H1 (cell line): Measurements from ENCODE around the gene CCNA1. TPM values are rescaled to one million over a fixed set of nuclear protein-coding genes. Genes with fewer than 3 reads are reported as not detected.

Experiments used
- CTCF ChIA-PET: fragments of 300-600 bp; sonication (Branson Sonifier 250); formaldehyde crosslinking; loops from one replicate; lab custom pipeline; 2021; ENCODE audit not compliant: partially characterized antibody; lab: Charles Lee
- POLR2A ChIA-PET: fragments of 300-600 bp; sonication (Branson Sonifier 250); formaldehyde crosslinking; loops from one replicate; lab custom pipeline; 2021; ENCODE audit warnings: inconsistent platforms; ENCODE audit not compliant: partially characterized antibody; lab: Charles Lee
- DNase-seq, 2 experiments: peaks; one replicate each; pipeline versions ENCODE4 v3.0.0 to v3.0.0-alpha.2; 2010 to 2022; ENCODE audit warnings: low spot score in 2 of 2, low read depth in 1 of 2, mixed read lengths in 1 of 2
- FAIRE-seq: peaks from 2 replicates; lab custom pipeline; 2011; peaks lifted over from hg19 to GRCh38; lab: Jason Lieb, UNC
- H2AFZ ChIP-seq: 2 replicates; pipeline ENCODE4 v1.8.1; 2012; ENCODE audit warnings: low read length, inconsistent platforms
- H2AK5ac ChIP-seq: 2 replicates; pipeline ENCODE4 v1.6.1; 2013; ENCODE audit warnings: low read depth, low read length
- H2BK120ac ChIP-seq: replicated peaks from 2 replicates; pipeline ENCODE3; 2013; ENCODE audit warnings: low read depth, low read length, inconsistent platforms
- H2BK12ac ChIP-seq: 2 replicates; pipeline ENCODE4 v1.6.1; 2013; ENCODE audit warnings: low read depth, low read length
- H2BK15ac ChIP-seq: 2 replicates; pipeline ENCODE4 v1.6.1; 2013; ENCODE audit warnings: low read length
- H2BK20ac ChIP-seq: 2 replicates; pipeline ENCODE4 v1.6.1; 2013; ENCODE audit warnings: low read length
- H2BK5ac ChIP-seq: 2 replicates; pipeline ENCODE4 v1.6.1; 2013; ENCODE audit warnings: low read depth, low read length
- H3K14ac ChIP-seq: 2 replicates; pipeline ENCODE4 v1.6.1; 2013; ENCODE audit warnings: inconsistent platforms; ENCODE audit not compliant: insufficient read length
- H3K18ac ChIP-seq: 2 replicates; pipeline ENCODE4 v1.6.1; 2013; ENCODE audit warnings: low read length; ENCODE audit errors: extremely low read depth
- H3K23ac ChIP-seq: 2 replicates; pipeline ENCODE4 v1.6.1; 2013; ENCODE audit warnings: inconsistent platforms; ENCODE audit not compliant: insufficient read length
- H3K23me2 ChIP-seq: 2 replicates; pipeline ENCODE4 v1.6.1; 2013; ENCODE audit warnings: low read depth, low read length
- H3K27ac ChIP-seq: 2 replicates; pipeline ENCODE4 v1.6.1; 2011; ENCODE audit warnings: low read depth, low read length, inconsistent platforms
- H3K27me3 ChIP-seq, 4 experiments: replicated peaks in 1 of 4; 1 replicate in 1 of 4; 2 replicates in 3 of 4; pipeline versions ENCODE4 v1.6.1 to v1.8.1; 2011 to 2013; ENCODE audit warnings: low read length in 3 of 4, mild to moderate bottlenecking in 3 of 4, inconsistent platforms in 2 of 4, mixed read lengths in 2 of 4, moderate library complexity in 1 of 4; ENCODE audit not compliant: control insufficient read depth in 3 of 4, insufficient read depth in 3 of 4; ENCODE audit errors: extremely low read depth in 1 of 4
- H3K36me3 ChIP-seq, 4 experiments: 2 replicates each; pipeline versions ENCODE4 v1.6.1 to v1.8.1; 2011 to 2013; ENCODE audit warnings: mild to moderate bottlenecking in 4 of 4, low read length in 3 of 4, moderate library complexity in 2 of 4, control low read depth in 1 of 4, inconsistent platforms in 1 of 4; ENCODE audit not compliant: insufficient read depth in 4 of 4, control insufficient read depth in 2 of 4
- H3K4ac ChIP-seq: replicated peaks from 2 replicates; pipeline ENCODE3; 2013; ENCODE audit warnings: low read length, low read depth, mixed read lengths, inconsistent platforms; ENCODE audit not compliant: insufficient read length
- H3K4me1 ChIP-seq, 4 experiments: replicated peaks in 1 of 4; 1 replicate in 1 of 4; 2 replicates in 3 of 4; pipeline versions ENCODE4 v1.6.1 to v1.8.1; 2011 to 2013; ENCODE audit warnings: low read length in 3 of 4, inconsistent platforms in 2 of 4, mixed read lengths in 1 of 4; ENCODE audit not compliant: insufficient read depth in 4 of 4, control insufficient read depth in 3 of 4
- H3K4me2 ChIP-seq, 2 experiments: 2 replicates each; pipeline versions ENCODE4 v1.6.1 to v1.8.1; 2011 to 2013; ENCODE audit warnings: low read depth in 2 of 2, low read length in 2 of 2, control low read depth in 1 of 2, inconsistent platforms in 1 of 2, mild to moderate bottlenecking in 1 of 2; ENCODE audit not compliant: insufficient read depth in 1 of 2
- H3K4me3 ChIP-seq, 4 experiments: fragments of 200-600, 300-600 bp in 1 of 4; sonication (generic), shearing (Covaris generic), sonication (Bioruptor Twin) in 1 of 4; 2 replicates each; pipeline versions ENCODE4 v1.5.1 to v1.8.1; 2011 to 2016; ENCODE audit warnings: low read length in 4 of 4, low read depth in 3 of 4, control low read depth in 2 of 4, inconsistent platforms in 2 of 4, mild to moderate bottlenecking in 2 of 4, mixed read lengths in 1 of 4, moderate library complexity in 1 of 4; ENCODE audit not compliant: insufficient read depth in 2 of 4; ENCODE audit errors: extremely low read depth in 1 of 4
- H3K56ac ChIP-seq: replicated peaks from 2 replicates; pipeline ENCODE3; 2013; ENCODE audit warnings: low read depth, mild to moderate bottlenecking, mixed read lengths, low read length, inconsistent platforms; ENCODE audit not compliant: insufficient read length
- H3K79me1 ChIP-seq: 2 replicates; pipeline ENCODE4 v1.6.1; 2013; ENCODE audit warnings: low read depth, low read length, control low read depth
- H3K79me2 ChIP-seq, 2 experiments: 2 replicates each; pipeline versions ENCODE4 v1.6.1 to v1.8.1; 2012 to 2013; ENCODE audit warnings: low read length in 2 of 2, mild to moderate bottlenecking in 2 of 2, inconsistent platforms in 1 of 2; ENCODE audit not compliant: insufficient read depth in 2 of 2, control insufficient read depth in 1 of 2
- H3K9ac ChIP-seq, 4 experiments: replicated peaks in 1 of 4; 1 replicate in 1 of 4; 2 replicates in 3 of 4; pipeline versions ENCODE4 v1.6.1 to v1.8.1; 2011 to 2013; ENCODE audit warnings: low read depth in 3 of 4, low read length in 3 of 4, control low read depth in 2 of 4, mild to moderate bottlenecking in 2 of 4, moderate library complexity in 2 of 4, inconsistent platforms in 1 of 4; ENCODE audit errors: extremely low read depth in 1 of 4
- H3K9me3 ChIP-seq, 2 experiments: 2 replicates each; pipeline versions ENCODE4 v1.6.1 to v1.8.1; 2012 to 2013; ENCODE audit warnings: mild to moderate bottlenecking in 2 of 2, moderate library complexity in 2 of 2, control low read depth in 1 of 2, inconsistent platforms in 1 of 2, low read depth in 1 of 2, low read length in 1 of 2, mixed read lengths in 1 of 2; ENCODE audit not compliant: insufficient read depth in 2 of 2
- H4K20me1 ChIP-seq, 2 experiments: replicated peaks in 1 of 2; 2 replicates each; pipeline versions ENCODE3 to v1.8.1; 2011 to 2013; ENCODE audit warnings: inconsistent platforms in 2 of 2, low read length in 2 of 2, mild to moderate bottlenecking in 1 of 2; ENCODE audit not compliant: insufficient read depth in 2 of 2, control insufficient read depth in 1 of 2
- H4K5ac ChIP-seq: 2 replicates; pipeline ENCODE4 v1.6.1; 2013; ENCODE audit warnings: low read length, low read depth, mixed read lengths, inconsistent platforms; ENCODE audit not compliant: insufficient read length
- H4K8ac ChIP-seq: 2 replicates; pipeline ENCODE4 v1.8.0; 2013; ENCODE audit warnings: mild to moderate bottlenecking, moderate library complexity, low read length, inconsistent platforms; ENCODE audit not compliant: insufficient read depth; ENCODE audit errors: extremely low read depth
- H4K91ac ChIP-seq: replicated peaks from 2 replicates; pipeline ENCODE3; 2013; ENCODE audit warnings: low read length, mixed read lengths, inconsistent platforms; ENCODE audit not compliant: insufficient read length
- CTBP2 ChIP-seq: IDR thresholded peaks from 2 replicates; pipeline ENCODE4 v1.7.0; 2011; ENCODE audit warnings: borderline replicate concordance, mild to moderate bottlenecking, moderate library complexity, mixed read lengths, low read length; ENCODE audit not compliant: insufficient read depth, insufficient read length
- PHF8 ChIP-seq: fragments of 200-600 bp; sonication (generic); conservative IDR thresholded peaks from 2 replicates; pipeline ENCODE4 v1.7.1; 2012; ENCODE audit warnings: low read depth, mild to moderate bottlenecking, inconsistent platforms, low read length, moderate library complexity
- RFX5 ChIP-seq: IDR thresholded peaks from 2 replicates; pipeline ENCODE4 v1.6.1; 2011; ENCODE audit warnings: low read depth, low read length, improper control_type of control experiment, borderline replicate concordance
- TBP ChIP-seq: IDR thresholded peaks from 2 replicates; pipeline ENCODE4 v1.6.1; 2011; ENCODE audit warnings: low read depth, low read length, improper control_type of control experiment
- WGBS, 2 experiments: shearing (Covaris generic) in 1 of 2; methylation state at CpG; one replicate each; pipeline versions ENCODE4 v1.1.6 to v1.1.7; 2013 to 2015; ENCODE audit warnings: low lambda C conversion rate in 2 of 2, mixed read lengths in 2 of 2, inconsistent platforms in 1 of 2, low coverage in 1 of 2, missing lambda C conversion rate in 1 of 2; ENCODE audit not compliant: insufficient replicate concordance in 2 of 2, insufficient coverage in 1 of 2, insufficient read length in 1 of 2; ENCODE audit errors: extremely low coverage in 1 of 2, missing lambda C conversion rate in 1 of 2; 5-methylcytosine and 5-hydroxymethylcytosine counted together
- polyA plus RNA-seq, 7 experiments: library from polyadenylated mRNA; depleted of rRNA in 3 of 7; stranded (reverse) in 5 of 7; unstranded in 2 of 7; fragments of >200 nt in 5 of 7; fragments of 200-250 nt in 2 of 7; gene quantifications; 1 replicate in 5 of 7; 2 replicates in 1 of 7; 4 replicates in 1 of 7; pipeline versions ENCODE4 v1.2.1 to v1.2.3, GENCODE V29; 2011 to 2013; ENCODE audit warnings: missing spikeins in 2 of 7, mixed read lengths in 2 of 7
- total RNA-seq: library from RNA; stranded (reverse); fragmentation: NEBNext Ultra II Directional; extraction: Animal tissue kit (Norgen Biotek cat#: 25700); gene quantifications from 2 replicates; pipeline ENCODE4 v1.2.1, GENCODE V29; 2021

The CCNA1 gene
- total and polyA plus RNA-seq, 2 of the 8 experiments (the other 6 are each of a cell fraction or from before 2014, with no cell fraction given): 2.2 to 4.1 TPM

- H3K56ac ChIP-seq: no peak overlapping the region
- peaks cover 26 to 39% (median 34%) of the 10 kb centered on the region in 4 experiments for H3K27me3 ChIP-seq
- no peak overlapping the region for H2BK20ac ChIP-seq
- H3K4me3 ChIP-seq: no peak overlapping the region
- no peak overlapping the region for H2BK15ac ChIP-seq
- no peak overlapping the region for H3K14ac ChIP-seq
- H3K36me3 ChIP-seq: no peaks in the 10 kb centered on the region
- H3K4ac ChIP-seq: no peak overlapping the region
- H3K23ac ChIP-seq: no peak overlapping the region
- H4K8ac ChIP-seq: no peak overlapping the region
- TF ChIP-seq RFX5 (no peak), TBP (no peak), CTBP2 (no peak), PHF8 (no peak)
- no peak overlapping the region for H2BK12ac ChIP-seq
- WGBS, 2 experiments: 88% methylated on average over 2 of the region's 2 CpGs; no CpG with 5 or more reads in 1 of the 2 experiments
- H3K27ac ChIP-seq: no peak overlapping the region
- no peak overlapping the region for H3K18ac ChIP-seq
- H2BK120ac ChIP-seq: no peak overlapping the region
- H4K20me1 ChIP-seq: no peaks in the 10 kb centered on the region
- H2AK5ac ChIP-seq: no peak overlapping the region
- POLR2A ChIA-PET: interaction anchor here (0.7 kb wide), 1 partner anchor 149 kb away, joined by 3 read pairs; no protein-coding TSS in a partner anchor
- H3K9ac ChIP-seq: no peak overlapping the region
- CTCF ChIA-PET: interaction anchor here (0.6 to 0.8 kb wide), 2 partner anchors 8 to 46 kb away, joined by 3 read pairs; no protein-coding TSS in a partner anchor
- no peak for FAIRE-seq
- H3K23me2 ChIP-seq: peaks cover 13% of the 10 kb centered on the region; the same call in 1 of the 2 replicates
- H3K4me2 ChIP-seq: no peak overlapping the region
- H2AFZ ChIP-seq: no peak overlapping the region
- H3K4me1 ChIP-seq: peaks cover 0 to 5% (median 4%) of the 10 kb centered on the region in 4 experiments; a peak in 4 of 7 replicates
- H3K79me2 ChIP-seq: no peaks in the 10 kb centered on the region
- no peak for DNase-seq
- no peak overlapping the region for H2BK5ac ChIP-seq
- no peaks in the 10 kb centered on the region for H3K79me1 ChIP-seq
- H4K5ac ChIP-seq: no peak overlapping the region
- H4K91ac ChIP-seq: no peak overlapping the region
- H3K9me3 ChIP-seq: no peaks in the 10 kb centered on the region
These were observed 4.2 kb upstream of the CCNA1 start for GRCh38 chr13:36428086-36428485.
